ENCODE results near the gene SPX.

The SPX gene

DNA sequence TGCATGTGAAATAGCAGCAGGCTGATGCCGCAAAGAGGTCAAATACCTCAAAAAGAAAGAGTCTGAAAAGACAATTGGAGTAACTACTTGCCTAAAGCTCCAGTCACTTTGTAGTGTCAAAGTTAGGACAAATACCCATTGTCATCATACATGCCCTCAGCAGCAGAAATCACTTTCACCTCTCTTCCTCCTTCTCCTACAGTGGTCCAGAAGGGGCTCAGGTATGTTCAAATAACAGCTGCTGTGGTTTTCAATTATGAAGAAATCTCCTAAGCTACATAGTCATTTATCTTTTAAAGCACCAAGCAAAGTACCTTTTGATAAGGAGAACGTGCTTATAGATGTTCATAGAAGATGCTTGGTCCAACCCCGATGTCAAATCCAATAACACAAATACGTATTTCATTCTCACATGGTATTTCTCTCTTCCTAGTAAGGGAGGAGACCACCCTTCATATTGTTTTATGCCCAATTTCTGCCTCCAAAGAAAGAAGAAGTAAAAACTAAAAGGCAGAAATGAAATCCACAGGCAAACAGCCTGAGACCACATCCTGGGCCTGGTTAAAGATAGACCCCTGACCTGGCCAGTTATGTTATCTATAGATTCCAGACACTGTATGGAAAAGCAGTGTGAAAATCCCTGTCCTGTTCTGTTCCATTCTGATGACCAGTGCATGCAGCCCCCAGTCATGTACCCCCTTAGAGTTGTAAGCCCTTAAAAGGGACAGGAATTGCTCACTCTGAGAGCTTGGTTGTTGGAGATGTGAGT lies 54.8 kb downstream of the SPX start:
- DNase-seq (ENCODE audit: low read depth), result no peak
- no peak overlapping the region for H3K4me3 ChIP-seq (ENCODE audit: low read depth, low read length)
- TF ChIP-seq, protein P1, sequence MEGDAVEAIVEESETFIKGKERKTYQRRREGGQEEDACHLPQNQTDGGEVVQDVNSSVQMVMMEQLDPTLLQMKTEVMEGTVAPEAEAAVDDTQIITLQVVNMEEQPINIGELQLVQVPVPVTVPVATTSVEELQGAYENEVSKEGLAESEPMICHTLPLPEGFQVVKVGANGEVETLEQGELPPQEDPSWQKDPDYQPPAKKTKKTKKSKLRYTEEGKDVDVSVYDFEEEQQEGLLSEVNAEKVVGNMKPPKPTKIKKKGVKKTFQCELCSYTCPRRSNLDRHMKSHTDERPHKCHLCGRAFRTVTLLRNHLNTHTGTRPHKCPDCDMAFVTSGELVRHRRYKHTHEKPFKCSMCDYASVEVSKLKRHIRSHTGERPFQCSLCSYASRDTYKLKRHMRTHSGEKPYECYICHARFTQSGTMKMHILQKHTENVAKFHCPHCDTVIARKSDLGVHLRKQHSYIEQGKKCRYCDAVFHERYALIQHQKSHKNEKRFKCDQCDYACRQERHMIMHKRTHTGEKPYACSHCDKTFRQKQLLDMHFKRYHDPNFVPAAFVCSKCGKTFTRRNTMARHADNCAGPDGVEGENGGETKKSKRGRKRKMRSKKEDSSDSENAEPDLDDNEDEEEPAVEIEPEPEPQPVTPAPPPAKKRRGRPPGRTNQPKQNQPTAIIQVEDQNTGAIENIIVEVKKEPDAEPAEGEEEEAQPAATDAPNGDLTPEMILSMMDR (IDR thresholded peaks at IDR 0.05; ENCODE audit: insufficient read depth, low read depth, low read length, missing control alignments), result no peak
